Astrocyte (in vitro differentiated cells and primary cell): ENCODE results near the gene FUCA1.

Experiments
- EZH2 ChIP-seq: IDR thresholded peaks from 2 replicates; pipeline ENCODE4 v1.6.1; 2012; ENCODE audit warnings: mild to moderate bottlenecking, low read length, inconsistent platforms; ENCODE audit not compliant: insufficient read depth
- TF ChIP-seq, protein P1 (sequence below): IDR thresholded peaks from 2 replicates; pipeline ENCODE4 v1.5.1; 2011; ENCODE audit warnings: low read depth, mild to moderate bottlenecking, inconsistent platforms, low read length, moderate library complexity; ENCODE audit not compliant: insufficient read depth

DNA sequence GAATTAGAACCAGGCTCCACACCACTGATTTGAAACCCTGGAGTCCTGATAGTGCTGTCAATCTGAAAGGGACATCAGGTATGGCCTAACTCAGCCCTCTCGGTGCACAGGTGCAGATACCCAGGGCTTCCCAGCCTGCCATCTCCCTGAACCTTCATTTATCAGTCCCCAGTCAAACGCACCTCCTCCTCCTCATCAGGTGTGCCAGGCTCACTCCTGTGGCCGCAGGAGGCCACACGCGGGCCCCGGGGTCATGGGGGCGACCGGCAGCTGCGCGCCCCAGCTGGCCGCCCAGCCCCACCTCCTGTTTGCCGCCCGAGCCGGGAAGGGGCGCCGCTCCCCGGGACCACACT, 572 bp downstream of the FUCA1 start:
- TF ChIP-seq, protein P1, sequence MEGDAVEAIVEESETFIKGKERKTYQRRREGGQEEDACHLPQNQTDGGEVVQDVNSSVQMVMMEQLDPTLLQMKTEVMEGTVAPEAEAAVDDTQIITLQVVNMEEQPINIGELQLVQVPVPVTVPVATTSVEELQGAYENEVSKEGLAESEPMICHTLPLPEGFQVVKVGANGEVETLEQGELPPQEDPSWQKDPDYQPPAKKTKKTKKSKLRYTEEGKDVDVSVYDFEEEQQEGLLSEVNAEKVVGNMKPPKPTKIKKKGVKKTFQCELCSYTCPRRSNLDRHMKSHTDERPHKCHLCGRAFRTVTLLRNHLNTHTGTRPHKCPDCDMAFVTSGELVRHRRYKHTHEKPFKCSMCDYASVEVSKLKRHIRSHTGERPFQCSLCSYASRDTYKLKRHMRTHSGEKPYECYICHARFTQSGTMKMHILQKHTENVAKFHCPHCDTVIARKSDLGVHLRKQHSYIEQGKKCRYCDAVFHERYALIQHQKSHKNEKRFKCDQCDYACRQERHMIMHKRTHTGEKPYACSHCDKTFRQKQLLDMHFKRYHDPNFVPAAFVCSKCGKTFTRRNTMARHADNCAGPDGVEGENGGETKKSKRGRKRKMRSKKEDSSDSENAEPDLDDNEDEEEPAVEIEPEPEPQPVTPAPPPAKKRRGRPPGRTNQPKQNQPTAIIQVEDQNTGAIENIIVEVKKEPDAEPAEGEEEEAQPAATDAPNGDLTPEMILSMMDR: no peak
- no peak for TF ChIP-seq EZH2
